SK-N-SH (cell line): ENCODE data around the gene MMUT.
"Not testable (repeated sequence)": the region's sequence is repeated elsewhere in the genome, so short reads cannot be mapped to it uniquely, and the experiment has no call there.

Experiments
- GABPA ChIP-seq: IDR thresholded peaks from 2 replicates; pipeline ENCODE4 v1.4.0; 2012; ENCODE audit warnings: low read depth, mild to moderate bottlenecking
- TF ChIP-seq, protein P1 (sequence below): fragments of 200-600 bp; sonication (generic); IDR thresholded peaks from 2 replicates; pipeline ENCODE4 v1.6.1; 2017; ENCODE audit warnings: antibody characterized with exemption, mild to moderate bottlenecking, moderate library complexity

GRCh38 chr6:49476564-49476963 lies 13.5 kb upstream of the MMUT start:
- not testable (repeated sequence) for TF ChIP-seq GABPA
- TF ChIP-seq, protein P1, sequence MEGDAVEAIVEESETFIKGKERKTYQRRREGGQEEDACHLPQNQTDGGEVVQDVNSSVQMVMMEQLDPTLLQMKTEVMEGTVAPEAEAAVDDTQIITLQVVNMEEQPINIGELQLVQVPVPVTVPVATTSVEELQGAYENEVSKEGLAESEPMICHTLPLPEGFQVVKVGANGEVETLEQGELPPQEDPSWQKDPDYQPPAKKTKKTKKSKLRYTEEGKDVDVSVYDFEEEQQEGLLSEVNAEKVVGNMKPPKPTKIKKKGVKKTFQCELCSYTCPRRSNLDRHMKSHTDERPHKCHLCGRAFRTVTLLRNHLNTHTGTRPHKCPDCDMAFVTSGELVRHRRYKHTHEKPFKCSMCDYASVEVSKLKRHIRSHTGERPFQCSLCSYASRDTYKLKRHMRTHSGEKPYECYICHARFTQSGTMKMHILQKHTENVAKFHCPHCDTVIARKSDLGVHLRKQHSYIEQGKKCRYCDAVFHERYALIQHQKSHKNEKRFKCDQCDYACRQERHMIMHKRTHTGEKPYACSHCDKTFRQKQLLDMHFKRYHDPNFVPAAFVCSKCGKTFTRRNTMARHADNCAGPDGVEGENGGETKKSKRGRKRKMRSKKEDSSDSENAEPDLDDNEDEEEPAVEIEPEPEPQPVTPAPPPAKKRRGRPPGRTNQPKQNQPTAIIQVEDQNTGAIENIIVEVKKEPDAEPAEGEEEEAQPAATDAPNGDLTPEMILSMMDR: not testable (repeated sequence)
